ENCODE measurements around the gene GLO1. TPM values are rescaled to one million over a fixed set of nuclear protein-coding genes. Genes with fewer than 3 reads are reported as not detected.

The GLO1 gene
- total RNA-seq (100 to 1,000 TPM in 1 of 7 donors, 10 to 100 TPM in 6; 39.9 to 113 (median 58.2) TPM), polyA plus RNA-seq (100 to 1,000 TPM in 1 of 3 donors, 10 to 100 TPM in 2; 67.0 to 106 (median 94.0) TPM)
- long read RNA-seq, donor 1, transcript GLO1-201 (6 exons, 2,012 nt) = major isoform, 33 of 39 reads
- long read RNA-seq, donor 1, partial matches to known transcripts = 6 of 39 reads
- long read RNA-seq, donor 1, other reads (novel, unspliced or antisense) = 0 of 39 reads
- long read RNA-seq, donor 2, transcript GLO1-201 (6 exons, 2,012 nt) = major isoform, 19 of 19 reads
- long read RNA-seq, donor 2, partial matches to known transcripts = 0 of 19 reads
- long read RNA-seq, donor 2, other reads (novel, unspliced or antisense) = 0 of 19 reads

GRCh38 chr6:38702558-38703397, at the start of gene GLO1:
Gene GLO1 (minus strand): TSS chr6:38703145. CDS start chr6:38703054, 91 bp downstream.
- peaks cover 4 to 27% (median 20%) of the 10 kb centered on the region in 8 donors for H3K9me3 ChIP-seq
- peaks cover 0 to 3% (median 0%) of the 10 kb centered on the region in 7 donors for H3K27me3 ChIP-seq (replicated peaks in 1 of 7)
- TF ChIP-seq POLR2A (IDR thresholded peaks at IDR 0.05) = peak in 2 of 3 donors; percentile 58 to 97
- TF ChIP-seq POLR2AphosphoS5 (IDR thresholded peaks at IDR 0.05) = peak; percentile 99
- peak in 2 of 11 experiments; percentile 18 to 36 for TF ChIP-seq CTCF (IDR thresholded peaks at IDR 0.05 in 8 of 11, conservative IDR thresholded peaks at IDR 0.05 in 3 of 11)
- peaks cover 0 to 23% (median 0%) of the 10 kb centered on the region in 6 donors for H3K36me3 ChIP-seq
- intact Hi-C loops (cut with DNase I; ENCODE audit: low total_unique reads) = no loop called here
- peak within 1 kb of the TSS; percentile 53 to 83 (median 73) for H3K4me3 ChIP-seq
- peaks cover 0 to 28% (median 11%) of the 10 kb centered on the region in 6 donors for H3K4me1 ChIP-seq
- 0 to 1% (median 1%) methylated on average over 24 to 53 of the region's 53 CpGs for WGBS, 5 donors
- H3K27ac ChIP-seq = peak within 1 kb of the TSS; percentile 85 to 94 (median 90)
- peak; percentile 99 for DNase-seq

DNA sequence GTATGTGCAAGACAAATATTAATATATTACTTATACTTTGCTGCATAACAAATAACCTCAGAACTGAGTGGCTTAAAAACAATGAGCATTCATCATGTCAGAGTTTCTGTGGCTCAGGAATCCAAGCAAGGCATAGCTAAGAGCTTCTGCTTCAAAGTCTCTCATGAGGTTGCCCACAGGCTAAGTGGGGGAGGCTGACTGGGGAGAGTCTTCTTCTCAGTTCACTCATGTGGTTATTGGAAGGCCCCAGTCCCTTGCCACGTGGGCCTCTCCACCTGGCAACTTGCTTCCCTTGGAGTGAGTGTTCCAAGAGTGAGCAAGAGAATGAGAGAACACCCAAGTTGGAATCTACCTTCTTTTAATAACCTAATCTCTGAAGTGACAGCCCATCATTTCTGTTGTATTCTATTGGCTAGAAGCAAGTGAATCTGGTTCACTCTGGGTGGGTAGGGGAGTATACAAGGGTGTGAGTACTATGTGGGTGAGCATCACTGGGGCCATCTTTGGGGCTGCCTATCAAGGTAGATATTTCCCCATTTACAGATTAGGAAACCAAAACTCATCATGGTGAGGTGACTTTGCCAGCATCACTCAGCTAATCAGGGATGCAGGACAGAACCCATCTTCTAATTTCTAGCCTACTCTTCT, 48.1 kb upstream of the GLO1 start:
- H3K4me1 ChIP-seq = no peaks in the 10 kb centered on the region

GRCh38 chr6:38749473-38749872, 46.5 kb upstream of the GLO1 start:
- Histone ChIP-seq H3K4me3 (no peak overlapping the region), H3K36me3 (no peaks in the 10 kb centered on the region), H3K9me3 (no peaks in the 10 kb centered on the region), H3K27ac (no peak overlapping the region), H3K4me1 (no peaks in the 10 kb centered on the region), H3K27me3 (replicated peaks in 1 of 7) (peaks cover 0 to 5% (median 0%) of the 10 kb centered on the region in 7 donors)
- WGBS, 5 donors = 87 to 95% (median 89%) methylated on average over 1 of the region's 1 CpG
- TF ChIP-seq POLR2AphosphoS5 (IDR thresholded peaks at IDR 0.05) = no peak
- no peak for TF ChIP-seq CTCF (IDR thresholded peaks at IDR 0.05 in 8 of 11, conservative IDR thresholded peaks at IDR 0.05 in 3 of 11)
- TF ChIP-seq POLR2A (IDR thresholded peaks at IDR 0.05) = no peak
- no peak for DNase-seq
- intact Hi-C loops (cut with DNase I; ENCODE audit: low total_unique reads) = no loop called here

More for the DNA sequence above, 48.1 kb upstream of the GLO1 start:
- no peak for DNase-seq
- no peak for TF ChIP-seq CTCF (IDR thresholded peaks at IDR 0.05 in 8 of 11, conservative IDR thresholded peaks at IDR 0.05 in 3 of 11)
- no peak for TF ChIP-seq POLR2AphosphoS5 (IDR thresholded peaks at IDR 0.05)
- TF ChIP-seq POLR2A (IDR thresholded peaks at IDR 0.05) = no peak
- Histone ChIP-seq H3K27ac (no peak overlapping the region), H3K4me3 (no peak overlapping the region), H3K36me3 (no peaks in the 10 kb centered on the region), H3K27me3 (replicated peaks in 1 of 7) (peaks cover 0 to 5% (median 0%) of the 10 kb centered on the region in 7 donors), H3K9me3 (no peaks in the 10 kb centered on the region)
- intact Hi-C loops (cut with DNase I; ENCODE audit: low total_unique reads) = no loop called here
- whole genome bisulfite sequencing, 5 donors = 43 to 73% (median 60%) methylated on average over 1 of the region's 1 CpG

All from spleen (tissue), 13 donors.